GM12878 (cell line): ENCODE data around the gene PTK6. TPM values are rescaled to one million over a fixed set of nuclear protein-coding genes. Genes with fewer than 3 reads are reported as not detected.

Experiments used
- ATAC-seq: fragments of 200-7000 bp; cut with Tn5 transposase; 3 replicates; pipeline ENCODE4 v1.9.1; 2020; ENCODE audit warnings: mild to moderate bottlenecking, moderate library complexity
- BruUV-seq: library from RNA; stranded (reverse); fragments of 400-500 nt; replicated peaks from 2 replicates; lab custom pipeline; 2021; lab: Mats Ljungman, UMichigan
- CTCF ChIA-PET: fragments of 300-600 bp; sonication (Branson Sonifier 250); formaldehyde crosslinking; extraction: SDS; loops from one replicate; lab custom pipeline; 2021; ENCODE audit warnings: inconsistent platforms; lab: Yijun Ruan, JAX
- POLR2A ChIA-PET: fragments of 350-600 bp; formaldehyde crosslinking; extraction: SDS; loops from one replicate; lab custom pipeline; 2021; ENCODE audit warnings: inconsistent platforms; lab: Charles Lee
- RAD21 ChIA-PET: fragments of 300-600 bp; sonication (Branson Sonifier 250); formaldehyde crosslinking; loops from one replicate; lab custom pipeline; 2023; ENCODE audit warnings: antibody characterized with exemption; ENCODE audit not compliant: unreplicated experiment; lab: Charles Lee
- SMC1A ChIA-PET: fragments of 300-600 bp; sonication (Branson Sonifier 250); formaldehyde crosslinking; loops from one replicate; lab custom pipeline; 2023; ENCODE audit not compliant: unreplicated experiment, uncharacterized antibody; lab: Charles Lee
- DNase-seq: peaks from one replicate; pipeline ENCODE4 v3.0.0-alpha.2; 2011; ENCODE audit warnings: low read depth, low spot score
- FAIRE-seq: peaks from 3 replicates; lab custom pipeline; 2011; peaks lifted over from hg19 to GRCh38; lab: Jason Lieb, UNC
- H2AFZ ChIP-seq: 2 replicates; pipeline ENCODE4 v1.6.0; 2011; ENCODE audit warnings: low read depth, low read length, control low read depth; ENCODE audit not compliant: control insufficient read depth
- H3K27ac ChIP-seq: 2 replicates; pipeline ENCODE4 v1.5.1; 2011; ENCODE audit warnings: control low read depth; ENCODE audit not compliant: control insufficient read depth, insufficient read depth
- H3K27me3 ChIP-seq, 2 experiments: replicated peaks in 1 of 2; 2 replicates each; pipeline versions ENCODE4 v1.6.0 to v1.6.1; 2011; ENCODE audit warnings: low read length in 1 of 2; ENCODE audit not compliant: control insufficient read depth in 2 of 2, insufficient read depth in 2 of 2
- H3K36me3 ChIP-seq, 2 experiments: 2 replicates each; pipeline ENCODE4 v1.5.1; 2011; ENCODE audit warnings: low read length in 1 of 2; ENCODE audit not compliant: control insufficient read depth in 2 of 2, insufficient read depth in 2 of 2
- H3K4me1 ChIP-seq: 2 replicates; pipeline ENCODE4 v1.6.1; 2011; ENCODE audit warnings: mild to moderate bottlenecking, low read length, moderate library complexity, mixed read lengths; ENCODE audit not compliant: control insufficient read depth, insufficient read depth
- H3K4me2 ChIP-seq: 2 replicates; pipeline ENCODE4 v1.6.0; 2011; ENCODE audit warnings: control low read depth; ENCODE audit not compliant: control insufficient read depth, insufficient read depth
- H3K4me3 ChIP-seq: fragments of 200-600 bp; sonication (generic); 2 replicates; pipeline ENCODE4 v1.5.1; 2016
- H3K79me2 ChIP-seq: 2 replicates; pipeline ENCODE4 v1.6.0; 2011; ENCODE audit warnings: low read length; ENCODE audit not compliant: control insufficient read depth, insufficient read depth
- H3K9ac ChIP-seq: 2 replicates; pipeline ENCODE4 v1.8.0; 2011; ENCODE audit warnings: low read length, control low read depth, mixed read lengths; ENCODE audit not compliant: control insufficient read depth, insufficient read depth
- H3K9me3 ChIP-seq: replicated peaks from 3 replicates; pipeline ENCODE4 v1.5.1; 2011; ENCODE audit warnings: mild to moderate bottlenecking, low read length; ENCODE audit not compliant: control insufficient read depth, insufficient read depth
- H4K20me1 ChIP-seq: 2 replicates; pipeline ENCODE4 v1.6.0; 2011; ENCODE audit not compliant: control insufficient read depth, insufficient read depth
- DPF2 ChIP-seq: fragments of 450-650 bp; IDR thresholded peaks from 2 replicates; pipeline ENCODE4 v1.6.1; 2017; ENCODE audit warnings: mild to moderate bottlenecking
- MEF2B ChIP-seq: fragments of 450-650 bp; IDR thresholded peaks from 2 replicates; pipeline ENCODE4 v1.6.1; 2018; ENCODE audit warnings: mild to moderate bottlenecking, moderate library complexity; ENCODE audit not compliant: partially characterized antibody, poor library complexity, severe bottlenecking
- MYC ChIP-seq: IDR thresholded peaks from 2 replicates; pipeline ENCODE4 v1.6.1; 2011; ENCODE audit warnings: mild to moderate bottlenecking, low read length, moderate library complexity, inconsistent platforms; ENCODE audit not compliant: insufficient read depth, insufficient replicate concordance, insufficient read length, severe bottlenecking
- STAT3 ChIP-seq: IDR thresholded peaks from 2 replicates; pipeline ENCODE4 v1.6.1; 2011; ENCODE audit warnings: low read depth, low read length, improper control_type of control experiment
- ZNF217 ChIP-seq: fragments of 450-650 bp; IDR thresholded peaks from 2 replicates; pipeline ENCODE4 v1.6.1; 2017; ENCODE audit warnings: antibody characterized with exemption, mild to moderate bottlenecking
- WGBS: methylation state at CpG from one replicate; pipeline ENCODE4 v1.1.6; 2016; ENCODE audit warnings: low lambda C conversion rate; ENCODE audit not compliant: insufficient replicate concordance, insufficient coverage; ENCODE audit errors: missing lambda C conversion rate; 5-methylcytosine and 5-hydroxymethylcytosine counted together
- in situ Hi-C: fragments of 300-500 bp; cut with MboI; formaldehyde crosslinking; loops from 9 replicates; pipeline ENCODE4 v1.14.3; 2018; ENCODE audit warnings: mixed read lengths
- intact Hi-C: fragments of 100-400 bp; cut with micrococcal nuclease; formaldehyde crosslinking; loops from one replicate; pipeline ENCODE4 v1.14.2; 2022; ENCODE audit not compliant: unreplicated experiment
- polyA plus RNA-seq, 11 experiments: library from polyadenylated mRNA; depleted of rRNA in 4 of 11; unstranded in 6 of 11; stranded (reverse) in 5 of 11; fragments of >200 nt; fragmentation: Nextera tagmentation in 4 of 11; fragmentation: Illumina TruSeq in 1 of 11; extraction: Ambion mirVana in 4 of 11; extraction: Trizol in 1 of 11; gene quantifications; 1 replicate in 1 of 11; 2 replicates in 10 of 11; pipeline versions ENCODE4 v1.2.1 to v1.2.3, GENCODE V29; 2011 to 2016; ENCODE audit warnings: inconsistent platforms in 2 of 11, missing spikeins in 2 of 11, low read depth in 1 of 11
- total RNA-seq, 4 experiments: library from RNA; depleted of rRNA in 3 of 4; stranded (reverse); fragments of >200 nt in 3 of 4; fragmentation: Illumina TruSeq in 1 of 4; extraction: Trizol in 1 of 4; gene quantifications; 2 replicates each; pipeline versions ENCODE4 v1.2.1 to v1.2.3, GENCODE V29; 2013 to 2021
- TF ChIP-seq, protein P1 (sequence below): fragments of 450-650 bp; IDR thresholded peaks from 2 replicates; pipeline ENCODE4 v1.6.1; 2018; ENCODE audit warnings: mild to moderate bottlenecking, low read depth, moderate library complexity; ENCODE audit not compliant: partially characterized antibody
- TF ChIP-seq, protein P2 (sequence below): fragments of 450-650 bp; IDR thresholded peaks from 2 replicates; pipeline ENCODE4 v1.6.1; 2017; ENCODE audit warnings: mild to moderate bottlenecking, low read depth, inconsistent platforms; ENCODE audit not compliant: poor library complexity, severe bottlenecking
- TF ChIP-seq, protein P3 (sequence below): fragments of 450-650 bp; IDR thresholded peaks from 2 replicates; pipeline ENCODE4 v1.6.1; 2016; ENCODE audit warnings: mild to moderate bottlenecking
- TF ChIP-seq, protein P4 (sequence below): IDR thresholded peaks from 2 replicates; pipeline ENCODE4 v1.6.1; 2012; ENCODE audit warnings: improper control_type of control experiment, low read depth, low read length; ENCODE audit not compliant: insufficient replicate concordance

PTK6 gene
- total and polyA plus RNA-seq, 10 of the 15 experiments (the other 5 are each of a cell fraction or from before 2014, with no cell fraction given): 0.02 to 0.21 (median 0.09) TPM; not detected in 3

DNA sequence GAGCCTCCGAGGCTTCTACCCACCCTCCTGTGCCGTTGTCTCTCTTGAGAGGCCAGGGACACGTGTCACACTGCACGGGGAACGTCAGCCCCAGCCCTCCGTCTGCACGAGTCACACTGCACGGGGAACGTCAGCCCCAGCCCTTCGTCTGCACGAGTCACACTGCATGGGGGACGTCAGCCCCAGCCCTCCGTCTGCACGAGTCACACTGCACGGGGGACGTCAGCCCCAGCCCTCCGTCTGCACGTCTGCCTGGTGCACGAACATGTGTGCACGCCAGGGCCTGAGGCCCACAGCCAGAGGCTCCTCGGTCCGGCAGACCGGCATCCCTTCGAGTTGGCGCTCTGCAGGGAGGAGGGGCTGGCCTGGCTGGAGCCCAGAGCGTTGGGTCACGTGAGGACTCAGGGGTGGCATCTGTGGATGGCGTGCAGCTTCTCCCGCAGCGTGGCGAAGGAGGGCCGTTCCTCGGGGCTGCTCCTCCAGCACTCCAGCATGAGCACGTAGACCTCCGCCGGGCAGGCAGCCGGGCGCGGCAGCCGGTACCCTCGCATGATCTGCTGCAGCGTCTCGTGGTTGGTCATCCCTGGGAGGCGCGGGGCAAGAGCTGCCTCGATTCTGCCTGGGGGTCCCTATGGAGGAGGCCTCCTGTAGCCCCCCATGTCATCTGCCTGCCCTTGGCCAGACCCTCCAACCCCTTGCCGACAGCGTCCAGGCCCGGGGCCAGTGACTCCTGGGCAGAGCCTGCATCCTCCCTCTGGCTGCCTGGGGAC is 3.4 kb upstream of the PTK6 start:
- intact Hi-C loops (no loop called here), in situ Hi-C loops (no loop called here)
- Histone ChIP-seq H3K79me2 (no peaks in the 10 kb centered on the region), H4K20me1 (no peaks in the 10 kb centered on the region), H3K27ac (no peak overlapping the region), H3K4me3 (no peak overlapping the region), H3K36me3 (no peaks in the 10 kb centered on the region), H3K4me1 (peaks cover 26% of the 10 kb centered on the region), H3K27me3 (no peaks in the 10 kb centered on the region), H2AFZ (no peak overlapping the region), H3K9me3 (no peaks in the 10 kb centered on the region), H3K4me2 (no peak overlapping the region), H3K9ac (no peak overlapping the region)
- DNase-seq (no peak), ATAC-seq (no peak), FAIRE-seq (no peak)
- ChIA-PET SMC1A (no interaction called here), RAD21 (interaction anchor here (0.8 kb wide), 1 partner anchor 12 kb away, joined by 3 read pairs; no protein-coding TSS in a partner anchor), POLR2A (no interaction called here), CTCF (interaction anchor here (1.2 to 2.1 kb wide), 2 partner anchors 37 to 517 kb away, joined by 3 to 5 read pairs; no protein-coding TSS in a partner anchor)
- WGBS: 63% methylated on average over 45 of the region's 49 CpGs
- no TSS peak for BruUV-seq
- no peak for TF ChIP-seq ZNF217
- no peak for TF ChIP-seq DPF2
- TF ChIP-seq, protein P1, sequence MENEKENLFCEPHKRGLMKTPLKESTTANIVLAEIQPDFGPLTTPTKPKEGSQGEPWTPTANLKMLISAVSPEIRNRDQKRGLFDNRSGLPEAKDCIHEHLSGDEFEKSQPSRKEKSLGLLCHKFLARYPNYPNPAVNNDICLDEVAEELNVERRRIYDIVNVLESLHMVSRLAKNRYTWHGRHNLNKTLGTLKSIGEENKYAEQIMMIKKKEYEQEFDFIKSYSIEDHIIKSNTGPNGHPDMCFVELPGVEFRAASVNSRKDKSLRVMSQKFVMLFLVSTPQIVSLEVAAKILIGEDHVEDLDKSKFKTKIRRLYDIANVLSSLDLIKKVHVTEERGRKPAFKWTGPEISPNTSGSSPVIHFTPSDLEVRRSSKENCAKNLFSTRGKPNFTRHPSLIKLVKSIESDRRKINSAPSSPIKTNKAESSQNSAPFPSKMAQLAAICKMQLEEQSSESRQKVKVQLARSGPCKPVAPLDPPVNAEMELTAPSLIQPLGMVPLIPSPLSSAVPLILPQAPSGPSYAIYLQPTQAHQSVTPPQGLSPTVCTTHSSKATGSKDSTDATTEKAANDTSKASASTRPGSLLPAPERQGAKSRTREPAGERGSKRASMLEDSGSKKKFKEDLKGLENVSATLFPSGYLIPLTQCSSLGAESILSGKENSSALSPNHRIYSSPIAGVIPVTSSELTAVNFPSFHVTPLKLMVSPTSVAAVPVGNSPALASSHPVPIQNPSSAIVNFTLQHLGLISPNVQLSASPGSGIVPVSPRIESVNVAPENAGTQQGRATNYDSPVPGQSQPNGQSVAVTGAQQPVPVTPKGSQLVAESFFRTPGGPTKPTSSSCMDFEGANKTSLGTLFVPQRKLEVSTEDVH: no peak
- TF ChIP-seq, protein P2, sequence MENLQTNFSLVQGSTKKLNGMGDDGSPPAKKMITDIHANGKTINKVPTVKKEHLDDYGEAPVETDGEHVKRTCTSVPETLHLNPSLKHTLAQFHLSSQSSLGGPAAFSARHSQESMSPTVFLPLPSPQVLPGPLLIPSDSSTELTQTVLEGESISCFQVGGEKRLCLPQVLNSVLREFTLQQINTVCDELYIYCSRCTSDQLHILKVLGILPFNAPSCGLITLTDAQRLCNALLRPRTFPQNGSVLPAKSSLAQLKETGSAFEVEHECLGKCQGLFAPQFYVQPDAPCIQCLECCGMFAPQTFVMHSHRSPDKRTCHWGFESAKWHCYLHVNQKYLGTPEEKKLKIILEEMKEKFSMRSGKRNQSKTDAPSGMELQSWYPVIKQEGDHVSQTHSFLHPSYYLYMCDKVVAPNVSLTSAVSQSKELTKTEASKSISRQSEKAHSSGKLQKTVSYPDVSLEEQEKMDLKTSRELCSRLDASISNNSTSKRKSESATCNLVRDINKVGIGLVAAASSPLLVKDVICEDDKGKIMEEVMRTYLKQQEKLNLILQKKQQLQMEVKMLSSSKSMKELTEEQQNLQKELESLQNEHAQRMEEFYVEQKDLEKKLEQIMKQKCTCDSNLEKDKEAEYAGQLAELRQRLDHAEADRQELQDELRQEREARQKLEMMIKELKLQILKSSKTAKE: no peak
- TF ChIP-seq, protein P3, sequence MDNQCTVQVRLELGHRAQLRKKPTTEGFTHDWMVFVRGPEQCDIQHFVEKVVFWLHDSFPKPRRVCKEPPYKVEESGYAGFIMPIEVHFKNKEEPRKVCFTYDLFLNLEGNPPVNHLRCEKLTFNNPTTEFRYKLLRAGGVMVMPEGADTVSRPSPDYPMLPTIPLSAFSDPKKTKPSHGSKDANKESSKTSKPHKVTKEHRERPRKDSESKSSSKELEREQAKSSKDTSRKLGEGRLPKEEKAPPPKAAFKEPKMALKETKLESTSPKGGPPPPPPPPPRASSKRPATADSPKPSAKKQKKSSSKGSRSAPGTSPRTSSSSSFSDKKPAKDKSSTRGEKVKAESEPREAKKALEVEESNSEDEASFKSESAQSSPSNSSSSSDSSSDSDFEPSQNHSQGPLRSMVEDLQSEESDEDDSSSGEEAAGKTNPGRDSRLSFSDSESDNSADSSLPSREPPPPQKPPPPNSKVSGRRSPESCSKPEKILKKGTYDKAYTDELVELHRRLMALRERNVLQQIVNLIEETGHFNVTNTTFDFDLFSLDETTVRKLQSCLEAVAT: no peak
- TF ChIP-seq STAT3: no peak
- TF ChIP-seq, protein P4, sequence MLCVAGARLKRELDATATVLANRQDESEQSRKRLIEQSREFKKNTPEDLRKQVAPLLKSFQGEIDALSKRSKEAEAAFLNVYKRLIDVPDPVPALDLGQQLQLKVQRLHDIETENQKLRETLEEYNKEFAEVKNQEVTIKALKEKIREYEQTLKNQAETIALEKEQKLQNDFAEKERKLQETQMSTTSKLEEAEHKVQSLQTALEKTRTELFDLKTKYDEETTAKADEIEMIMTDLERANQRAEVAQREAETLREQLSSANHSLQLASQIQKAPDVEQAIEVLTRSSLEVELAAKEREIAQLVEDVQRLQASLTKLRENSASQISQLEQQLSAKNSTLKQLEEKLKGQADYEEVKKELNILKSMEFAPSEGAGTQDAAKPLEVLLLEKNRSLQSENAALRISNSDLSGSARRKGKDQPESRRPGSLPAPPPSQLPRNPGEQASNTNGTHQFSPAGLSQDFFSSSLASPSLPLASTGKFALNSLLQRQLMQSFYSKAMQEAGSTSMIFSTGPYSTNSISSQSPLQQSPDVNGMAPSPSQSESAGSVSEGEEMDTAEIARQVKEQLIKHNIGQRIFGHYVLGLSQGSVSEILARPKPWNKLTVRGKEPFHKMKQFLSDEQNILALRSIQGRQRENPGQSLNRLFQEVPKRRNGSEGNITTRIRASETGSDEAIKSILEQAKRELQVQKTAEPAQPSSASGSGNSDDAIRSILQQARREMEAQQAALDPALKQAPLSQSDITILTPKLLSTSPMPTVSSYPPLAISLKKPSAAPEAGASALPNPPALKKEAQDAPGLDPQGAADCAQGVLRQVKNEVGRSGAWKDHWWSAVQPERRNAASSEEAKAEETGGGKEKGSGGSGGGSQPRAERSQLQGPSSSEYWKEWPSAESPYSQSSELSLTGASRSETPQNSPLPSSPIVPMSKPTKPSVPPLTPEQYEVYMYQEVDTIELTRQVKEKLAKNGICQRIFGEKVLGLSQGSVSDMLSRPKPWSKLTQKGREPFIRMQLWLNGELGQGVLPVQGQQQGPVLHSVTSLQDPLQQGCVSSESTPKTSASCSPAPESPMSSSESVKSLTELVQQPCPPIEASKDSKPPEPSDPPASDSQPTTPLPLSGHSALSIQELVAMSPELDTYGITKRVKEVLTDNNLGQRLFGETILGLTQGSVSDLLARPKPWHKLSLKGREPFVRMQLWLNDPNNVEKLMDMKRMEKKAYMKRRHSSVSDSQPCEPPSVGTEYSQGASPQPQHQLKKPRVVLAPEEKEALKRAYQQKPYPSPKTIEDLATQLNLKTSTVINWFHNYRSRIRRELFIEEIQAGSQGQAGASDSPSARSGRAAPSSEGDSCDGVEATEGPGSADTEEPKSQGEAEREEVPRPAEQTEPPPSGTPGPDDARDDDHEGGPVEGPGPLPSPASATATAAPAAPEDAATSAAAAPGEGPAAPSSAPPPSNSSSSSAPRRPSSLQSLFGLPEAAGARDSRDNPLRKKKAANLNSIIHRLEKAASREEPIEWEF: no peak
- no peak for TF ChIP-seq MEF2B
- no peak for TF ChIP-seq MYC
